A673 (cell line): ENCODE data around the gene CTNNA3.

ENCODE experiments used
- EZH2 ChIP-seq: fragments of 200-600 bp; sonication (generic); IDR thresholded peaks from 2 replicates; pipeline ENCODE4 v1.6.1; 2017; ENCODE audit warnings: borderline replicate concordance, low read depth, mild to moderate bottlenecking, mixed read lengths, antibody characterized with exemption, low read length; ENCODE audit not compliant: poor library complexity, severe bottlenecking
- TF ChIP-seq, protein P1 (sequence below): fragments of 300-800, 200-600 bp; sonication (generic); conservative IDR thresholded peaks from 2 replicates; pipeline ENCODE4 v1.5.1; 2017; ENCODE audit warnings: low read depth, mild to moderate bottlenecking, antibody characterized with exemption, low read length, moderate library complexity, mixed read lengths

DNA sequence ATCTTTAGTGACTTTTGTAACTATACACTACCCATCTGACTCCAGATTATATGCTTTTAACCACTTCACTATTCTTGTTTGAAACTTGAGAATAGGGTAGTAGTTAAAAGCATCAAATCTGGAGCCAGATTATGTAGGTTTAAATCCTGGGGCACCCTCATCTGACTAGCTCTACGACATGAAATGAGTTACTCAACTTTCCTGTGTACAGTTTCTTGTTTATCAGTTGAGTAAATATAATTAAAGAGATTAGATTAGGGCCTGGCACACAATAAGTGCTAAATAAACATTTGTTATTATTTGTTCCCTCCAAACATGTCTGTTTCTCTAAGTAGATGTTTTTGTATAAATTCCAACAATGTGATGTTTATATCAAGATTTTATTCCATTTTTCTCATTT lies 1255.4 kb downstream of the CTNNA3 start:
- TF ChIP-seq, protein P1, sequence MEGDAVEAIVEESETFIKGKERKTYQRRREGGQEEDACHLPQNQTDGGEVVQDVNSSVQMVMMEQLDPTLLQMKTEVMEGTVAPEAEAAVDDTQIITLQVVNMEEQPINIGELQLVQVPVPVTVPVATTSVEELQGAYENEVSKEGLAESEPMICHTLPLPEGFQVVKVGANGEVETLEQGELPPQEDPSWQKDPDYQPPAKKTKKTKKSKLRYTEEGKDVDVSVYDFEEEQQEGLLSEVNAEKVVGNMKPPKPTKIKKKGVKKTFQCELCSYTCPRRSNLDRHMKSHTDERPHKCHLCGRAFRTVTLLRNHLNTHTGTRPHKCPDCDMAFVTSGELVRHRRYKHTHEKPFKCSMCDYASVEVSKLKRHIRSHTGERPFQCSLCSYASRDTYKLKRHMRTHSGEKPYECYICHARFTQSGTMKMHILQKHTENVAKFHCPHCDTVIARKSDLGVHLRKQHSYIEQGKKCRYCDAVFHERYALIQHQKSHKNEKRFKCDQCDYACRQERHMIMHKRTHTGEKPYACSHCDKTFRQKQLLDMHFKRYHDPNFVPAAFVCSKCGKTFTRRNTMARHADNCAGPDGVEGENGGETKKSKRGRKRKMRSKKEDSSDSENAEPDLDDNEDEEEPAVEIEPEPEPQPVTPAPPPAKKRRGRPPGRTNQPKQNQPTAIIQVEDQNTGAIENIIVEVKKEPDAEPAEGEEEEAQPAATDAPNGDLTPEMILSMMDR: no peak
- TF ChIP-seq EZH2: no peak
